Measurements from ENCODE around the gene MTMR12.

GRCh38 chr5:32315221-32316014, 2.7 kb upstream of the MTMR12 start:
- TF ChIP-seq CTCF (IDR thresholded peaks at IDR 0.05; ENCODE audit: low read depth, low read length) = no peak
- TF ChIP-seq EZH2phosphoT487 (IDR thresholded peaks at IDR 0.05; ENCODE audit: low read depth) = no peak

All from OCI-LY3 (cell line).